ENCODE data around the gene NRSN2.

GRCh38 chr20:401682-402495 lies 55.0 kb downstream of the NRSN2 start:
- TF ChIP-seq CTCF (IDR thresholded peaks at IDR 0.05; ENCODE audit: low read length) = no peak
- TF ChIP-seq EZH2 (optimal IDR thresholded peaks at IDR 0.05; ENCODE audit: low read depth, low read length) = no peak
